ENCODE measurements around the gene TTC7B. TPM values are rescaled to one million over a fixed set of nuclear protein-coding genes. Genes with fewer than 3 reads are reported as not detected.

TTC7B gene
- total and polyA plus RNA-seq, 2 of the 13 experiments (the other 11 are each of a cell fraction or from before 2014, with no cell fraction given) = 1.3 to 3.2 TPM

DNA sequence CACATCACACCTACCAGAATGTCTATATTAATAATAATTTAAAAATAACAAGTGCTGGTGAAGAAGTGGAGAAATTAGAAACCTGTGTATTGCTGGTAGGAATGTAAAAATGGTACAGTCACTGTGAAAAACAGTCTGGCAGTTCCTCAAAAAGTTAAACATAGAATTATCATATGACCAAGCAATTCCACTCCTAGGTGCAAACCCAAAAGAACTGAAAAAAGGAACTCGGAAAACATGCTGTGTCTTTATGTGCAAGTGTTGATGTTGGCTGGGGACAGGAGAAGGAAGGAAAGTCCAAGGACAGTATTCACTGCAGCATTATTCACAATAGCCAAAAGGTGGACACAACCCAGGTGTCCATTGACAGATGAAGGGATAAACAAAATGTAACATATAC is 146.5 kb downstream of the TTC7B start:
- Histone ChIP-seq H3K9me3 (ENCODE audit: low read length) (no peaks in the 10 kb centered on the region), H3K4me3 (replicated peaks in 1 of 3; ENCODE audit: insufficient read depth in 1 of 3, low read depth in 2 of 3, low read length in 3 of 3) (no peak overlapping the region), H4K20me1 (ENCODE audit: insufficient read depth, low read length) (no peaks in the 10 kb centered on the region), H3K4me2 (ENCODE audit: low read depth, low read length) (no peak overlapping the region), H2AFZ (ENCODE audit: low read length) (no peak overlapping the region), H3K9ac (ENCODE audit: insufficient read depth, low read depth, low read length) (no peak overlapping the region), H3K27me3 (ENCODE audit: control insufficient read depth in 1 of 2, insufficient read depth in 2 of 2, low read length in 2 of 2) (no peaks in the 10 kb centered on the region), H3K27ac (ENCODE audit: extremely low read length, insufficient read depth, low read length) (no peak overlapping the region), H3K36me3 (replicated peaks in 1 of 2; ENCODE audit: control insufficient read depth in 1 of 2, insufficient read depth in 2 of 2, low read length in 2 of 2) (no peaks in the 10 kb centered on the region), H3K4me1 (ENCODE audit: insufficient read depth, low read length) (no peaks in the 10 kb centered on the region), H3K79me2 (ENCODE audit: insufficient read depth, low read length) (no peaks in the 10 kb centered on the region)
- ChIA-PET POLR2A (no interaction called here), CTCF (ENCODE audit: low intra/inter-chr PET ratio, low total read pairs) (no interaction called here)
- FAIRE-seq = no peak
- WGBS (ENCODE audit: low lambda C conversion rate) = 76% methylated on average over 1 of the region's 1 CpG
- intact Hi-C loops (cut with micrococcal nuclease; ENCODE audit: unreplicated experiment) = no loop called here
- ATAC-seq = no peak
- BruUV-seq (replicated peaks) = no TSS peak
- TF ChIP-seq PHF20 (CRISPR knock-in tag; IDR thresholded peaks at IDR 0.05) = no peak
- TF ChIP-seq GABPB1 (CRISPR knock-in tag; IDR thresholded peaks at IDR 0.05) = no peak
- TF ChIP-seq, protein P1, sequence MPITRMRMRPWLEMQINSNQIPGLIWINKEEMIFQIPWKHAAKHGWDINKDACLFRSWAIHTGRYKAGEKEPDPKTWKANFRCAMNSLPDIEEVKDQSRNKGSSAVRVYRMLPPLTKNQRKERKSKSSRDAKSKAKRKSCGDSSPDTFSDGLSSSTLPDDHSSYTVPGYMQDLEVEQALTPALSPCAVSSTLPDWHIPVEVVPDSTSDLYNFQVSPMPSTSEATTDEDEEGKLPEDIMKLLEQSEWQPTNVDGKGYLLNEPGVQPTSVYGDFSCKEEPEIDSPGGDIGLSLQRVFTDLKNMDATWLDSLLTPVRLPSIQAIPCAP (CRISPR knock-in tag; IDR thresholded peaks at IDR 0.05; ENCODE audit: low read depth) = no peak
- no peak for TF ChIP-seq MAZ (IDR thresholded peaks at IDR 0.05; ENCODE audit: borderline replicate concordance, low read depth, low read length)
- no peak for TF ChIP-seq MAZ (CRISPR knock-in tag; IDR thresholded peaks at IDR 0.05; ENCODE audit: low read depth)
- no peak for TF ChIP-seq ZBTB42 (CRISPR knock-in tag; IDR thresholded peaks at IDR 0.05)
- no peak for TF ChIP-seq SNRNP70 (IDR thresholded peaks at IDR 0.05; ENCODE audit: low read depth, low read length)
- no peak for TF ChIP-seq SALL1 (CRISPR knock-in tag; IDR thresholded peaks at IDR 0.05)
- no peak for TF ChIP-seq ZNF10 (CRISPR knock-in tag; IDR thresholded peaks at IDR 0.05; ENCODE audit: borderline replicate concordance, low read depth)
- TF ChIP-seq ZNF446 (CRISPR knock-in tag; IDR thresholded peaks at IDR 0.05) = no peak
- no peak for TF ChIP-seq ZNF572 (CRISPR knock-in tag; IDR thresholded peaks at IDR 0.05)
- no peak for TF ChIP-seq SYNCRIP (IDR thresholded peaks at IDR 0.05; ENCODE audit: insufficient read depth, low read depth, low read length)
- TF ChIP-seq DPF2 (CRISPR knock-in tag; IDR thresholded peaks at IDR 0.05; ENCODE audit: borderline replicate concordance, low read depth) = no peak
- no peak for TF ChIP-seq GPBP1L1 (CRISPR knock-in tag; IDR thresholded peaks at IDR 0.05)
- TF ChIP-seq XBP1 (CRISPR knock-in tag; IDR thresholded peaks at IDR 0.05) = no peak
- TF ChIP-seq TEAD3 (CRISPR knock-in tag; optimal IDR thresholded peaks at IDR 0.05; ENCODE audit: borderline replicate concordance) = no peak
- no peak for TF ChIP-seq FOXO4 (CRISPR knock-in tag; conservative IDR thresholded peaks at IDR 0.05)
- TF ChIP-seq ETV6 (CRISPR knock-in tag; conservative IDR thresholded peaks at IDR 0.05) = no peak
- in situ Hi-C loops (cut with HindIII; ENCODE audit: extremely low pct_ligation_motif_present, low pct_unique_long_range_greater_than_20kb) = no loop called here
- DNase-seq (ENCODE audit: low spot score) = no peak
